ENCODE data around the gene MSH5. TPM values are rescaled to one million over a fixed set of nuclear protein-coding genes. Genes with fewer than 3 reads are reported as not detected.

MSH5 gene
- total RNA-seq, 4 donors from 2014 or later, result 7.8 to 13.8 (median 11.4) TPM

DNA sequence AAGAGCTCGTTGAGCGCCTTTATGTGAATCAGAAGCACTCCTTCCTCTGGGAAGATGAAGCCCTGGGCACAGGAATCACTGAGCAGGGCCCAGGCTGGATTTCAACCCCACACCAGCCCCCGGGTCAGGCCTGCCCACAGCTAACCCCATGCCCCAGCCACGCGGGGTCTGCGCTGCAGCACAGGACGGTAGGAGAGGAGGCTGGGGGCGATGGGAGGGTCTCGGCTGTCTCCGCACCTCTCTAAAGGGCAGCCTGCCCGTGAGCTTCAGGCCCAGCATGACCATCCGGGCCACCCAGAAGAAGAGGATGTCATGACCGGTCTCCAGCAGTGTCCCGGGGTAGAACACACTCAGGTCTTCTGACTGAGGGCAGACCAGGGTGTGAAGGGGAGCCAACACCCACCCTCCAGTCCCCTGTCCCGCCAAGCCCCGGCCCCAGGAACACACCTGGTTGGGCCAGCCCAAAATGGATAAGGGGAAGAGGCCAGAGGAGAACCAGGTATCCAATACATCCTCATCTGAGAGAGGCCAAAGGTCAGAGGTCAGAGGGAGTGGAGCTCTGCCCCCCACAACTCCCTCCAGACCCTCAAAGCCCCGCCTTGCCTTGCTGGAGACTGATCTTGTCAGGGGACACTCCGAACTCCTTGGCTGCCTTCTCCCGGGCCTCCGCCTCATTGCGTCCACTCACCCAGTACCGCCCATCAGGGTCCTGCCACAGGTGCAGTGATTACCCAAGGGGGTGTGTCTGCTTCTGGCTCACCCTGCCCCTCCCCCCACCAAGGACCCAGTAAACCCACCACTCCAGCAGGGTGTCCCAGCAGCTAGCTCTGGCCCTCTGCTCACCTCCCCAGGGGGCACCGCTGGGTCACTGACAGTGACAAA, 41.7 kb downstream of the MSH5 start:
- no peak for DNase-seq (ENCODE audit: low spot score in 2 of 2)

DNA sequence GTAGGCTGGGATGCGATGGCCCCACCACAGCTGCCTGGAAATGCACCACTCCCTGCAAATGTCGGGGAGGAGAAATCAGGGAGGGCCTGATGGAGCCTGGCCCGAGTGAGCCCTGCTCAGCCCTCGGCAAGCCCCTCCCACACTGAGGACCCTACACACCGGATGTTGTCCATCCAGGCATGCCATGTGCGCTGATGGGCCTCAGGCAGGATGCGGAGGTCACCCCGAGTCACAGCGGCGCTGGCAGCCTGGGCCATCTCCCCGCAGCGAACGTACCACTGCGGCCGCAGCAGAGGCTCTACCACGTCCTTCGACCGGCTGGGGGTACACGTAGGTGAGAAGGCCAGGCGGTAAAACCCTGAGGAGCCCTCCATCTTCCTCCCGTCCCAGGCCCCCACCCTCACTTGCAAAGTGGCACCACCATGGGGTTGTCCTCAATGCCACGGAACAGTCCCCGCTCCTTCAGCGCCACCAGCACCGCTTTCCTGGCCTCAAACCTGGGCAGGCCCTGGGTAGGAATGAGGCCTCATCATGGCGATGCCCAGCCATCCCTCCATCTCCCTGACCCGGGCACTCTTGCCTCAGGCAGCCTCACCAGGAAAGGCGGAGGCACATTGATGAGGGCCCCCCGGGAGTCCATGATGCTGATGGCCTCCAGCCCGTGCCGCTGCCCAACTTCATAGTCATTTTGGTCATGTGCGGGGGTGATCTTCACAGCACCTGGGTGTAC, 42.5 kb downstream of the MSH5 start:
- no peak overlapping the region for H3K4me3 ChIP-seq (ENCODE audit: low read depth, poor library complexity, severe bottlenecking)
- 94 to 95% methylated on average over 28 to 32 of the region's 32 CpGs for WGBS, 2 donors
- no peak for TF ChIP-seq POLR2A (IDR thresholded peaks at IDR 0.05)
- TF ChIP-seq, protein P1, sequence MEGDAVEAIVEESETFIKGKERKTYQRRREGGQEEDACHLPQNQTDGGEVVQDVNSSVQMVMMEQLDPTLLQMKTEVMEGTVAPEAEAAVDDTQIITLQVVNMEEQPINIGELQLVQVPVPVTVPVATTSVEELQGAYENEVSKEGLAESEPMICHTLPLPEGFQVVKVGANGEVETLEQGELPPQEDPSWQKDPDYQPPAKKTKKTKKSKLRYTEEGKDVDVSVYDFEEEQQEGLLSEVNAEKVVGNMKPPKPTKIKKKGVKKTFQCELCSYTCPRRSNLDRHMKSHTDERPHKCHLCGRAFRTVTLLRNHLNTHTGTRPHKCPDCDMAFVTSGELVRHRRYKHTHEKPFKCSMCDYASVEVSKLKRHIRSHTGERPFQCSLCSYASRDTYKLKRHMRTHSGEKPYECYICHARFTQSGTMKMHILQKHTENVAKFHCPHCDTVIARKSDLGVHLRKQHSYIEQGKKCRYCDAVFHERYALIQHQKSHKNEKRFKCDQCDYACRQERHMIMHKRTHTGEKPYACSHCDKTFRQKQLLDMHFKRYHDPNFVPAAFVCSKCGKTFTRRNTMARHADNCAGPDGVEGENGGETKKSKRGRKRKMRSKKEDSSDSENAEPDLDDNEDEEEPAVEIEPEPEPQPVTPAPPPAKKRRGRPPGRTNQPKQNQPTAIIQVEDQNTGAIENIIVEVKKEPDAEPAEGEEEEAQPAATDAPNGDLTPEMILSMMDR (IDR thresholded peaks at IDR 0.05), result no peak
- DNase-seq (ENCODE audit: low spot score in 2 of 2), result no peak
- intact Hi-C loops (cut with DNase I; ENCODE audit: low total_unique reads), result no loop called here

More for the DNA sequence above, 41.7 kb downstream of the MSH5 start:
- intact Hi-C loops (cut with DNase I; ENCODE audit: low total_unique reads), result no loop called here
- 94% methylated on average over 18 to 23 of the region's 23 CpGs for WGBS, 2 donors
- no peak overlapping the region for H3K4me3 ChIP-seq (ENCODE audit: low read depth, poor library complexity, severe bottlenecking)
- TF ChIP-seq, protein P1 (IDR thresholded peaks at IDR 0.05), result no peak
- TF ChIP-seq POLR2A (IDR thresholded peaks at IDR 0.05), result no peak

DNA sequence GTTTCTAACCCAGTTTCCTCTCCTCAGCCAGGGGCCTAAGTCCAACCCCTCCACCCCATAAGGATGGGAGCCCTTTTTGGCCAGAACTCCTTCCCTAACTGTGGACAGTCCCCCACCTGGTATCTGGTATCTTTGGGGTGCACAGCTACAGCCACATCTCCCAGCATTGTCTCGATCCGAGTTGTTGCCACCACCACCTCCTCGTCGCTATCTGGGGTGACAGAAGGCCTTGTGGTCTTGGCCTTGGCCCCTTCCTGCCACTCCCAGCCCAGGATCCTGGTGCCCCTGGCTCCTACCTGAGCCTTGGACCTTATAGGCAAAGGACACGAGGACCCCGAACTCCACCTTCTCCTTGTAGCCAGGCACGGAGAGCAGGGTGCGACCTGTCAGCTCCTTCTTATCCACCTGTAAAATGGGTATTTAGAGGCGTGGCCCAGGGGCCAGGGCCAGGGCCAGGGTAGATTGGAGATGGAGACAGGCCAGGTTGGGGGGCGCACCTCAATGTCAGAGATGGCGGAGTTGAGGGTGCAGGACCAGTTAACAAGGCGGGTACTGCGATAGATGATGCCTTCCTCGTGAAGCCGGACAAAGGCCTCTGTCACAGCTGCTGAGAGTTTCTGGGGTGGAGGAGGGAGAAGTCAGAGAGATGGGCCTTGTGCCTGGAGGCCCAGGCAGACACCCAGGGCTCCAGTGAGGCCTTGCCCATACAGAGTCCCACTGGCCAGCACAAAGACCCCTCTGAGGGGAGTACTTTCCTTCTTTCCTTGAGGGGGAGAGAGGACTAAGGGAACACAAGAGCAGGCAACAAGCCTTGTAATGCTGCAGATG, 44.5 kb downstream of the MSH5 start:
- DNase-seq (ENCODE audit: low spot score in 2 of 2), result no peak
- intact Hi-C loops (cut with DNase I; ENCODE audit: low total_unique reads), result no loop called here
- 94 to 97% methylated on average over 15 of the region's 15 CpGs for WGBS, 2 donors
- no peak for TF ChIP-seq POLR2A (IDR thresholded peaks at IDR 0.05)
- TF ChIP-seq, protein P1 (IDR thresholded peaks at IDR 0.05), result no peak
- no peak overlapping the region for H3K4me3 ChIP-seq (ENCODE audit: low read depth, poor library complexity, severe bottlenecking)

DNA sequence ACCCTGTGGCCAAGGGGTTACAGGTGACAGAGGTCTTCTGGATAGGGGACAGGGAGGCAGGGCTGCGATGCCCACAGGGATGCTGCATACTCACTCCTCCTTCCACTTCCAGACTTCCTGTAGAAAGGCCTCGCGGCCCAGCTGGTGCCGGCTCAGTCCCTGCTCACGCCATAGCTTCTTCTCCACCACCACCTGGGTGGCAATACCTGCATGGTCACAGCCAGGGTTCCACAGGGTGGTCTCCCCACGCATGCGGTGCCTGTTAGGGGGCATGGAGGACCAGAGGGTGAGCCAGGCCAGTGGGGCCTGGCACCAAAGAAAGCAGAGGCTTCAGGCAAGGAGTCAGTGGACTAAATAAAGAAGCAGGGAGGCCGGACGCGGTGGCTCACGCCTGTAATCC, 45.7 kb downstream of the MSH5 start:
- no peak overlapping the region for H3K4me3 ChIP-seq (ENCODE audit: low read depth, poor library complexity, severe bottlenecking)
- DNase-seq (ENCODE audit: low spot score in 2 of 2), result no peak
- intact Hi-C loops (cut with DNase I; ENCODE audit: low total_unique reads), result no loop called here
- TF ChIP-seq, protein P1 (IDR thresholded peaks at IDR 0.05), result no peak
- TF ChIP-seq POLR2A (IDR thresholded peaks at IDR 0.05), result no peak
- 94 to 98% methylated on average over 11 of the region's 11 CpGs for WGBS, 2 donors

DNA sequence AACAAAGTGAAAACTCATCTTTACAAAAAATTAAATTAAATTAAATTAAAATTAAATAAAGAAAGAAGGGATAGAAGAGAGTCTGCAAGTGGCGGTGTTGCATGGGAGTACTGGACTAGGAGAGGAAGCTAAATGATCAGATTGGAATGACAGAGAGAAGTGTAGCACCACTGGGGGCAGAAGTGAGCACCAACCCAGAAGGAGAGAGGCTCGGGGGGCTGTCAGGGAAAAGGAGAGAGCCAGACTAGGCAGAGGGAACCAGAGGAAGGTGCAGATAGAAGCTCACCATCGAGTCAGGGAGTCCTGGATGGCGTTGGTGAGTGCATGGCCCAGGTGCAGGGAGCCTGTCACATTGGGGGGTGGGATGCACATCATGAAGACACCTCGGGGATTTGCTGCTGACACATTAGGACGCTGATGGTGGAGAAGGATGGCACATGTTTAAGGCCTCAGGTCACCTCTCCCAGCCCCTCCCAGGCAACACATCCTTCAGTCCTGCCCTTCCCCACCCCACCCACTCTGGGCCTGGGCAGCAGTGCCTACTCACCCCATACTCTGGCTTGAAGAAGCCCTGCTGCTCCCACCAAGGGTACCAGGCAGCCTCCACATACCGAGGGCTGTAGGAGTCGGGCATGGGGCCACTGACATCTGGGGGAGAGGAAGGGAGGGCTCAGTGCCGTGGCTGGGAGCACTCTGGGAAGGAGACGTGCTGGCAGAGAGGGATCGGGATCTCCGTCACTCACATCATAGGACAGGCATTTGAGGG, 51.7 kb downstream of the MSH5 start:
- intact Hi-C loops (cut with DNase I; ENCODE audit: low total_unique reads), result no loop called here
- TF ChIP-seq, protein P1 (IDR thresholded peaks at IDR 0.05), result no peak
- TF ChIP-seq POLR2A (IDR thresholded peaks at IDR 0.05), result no peak
- 64 to 65% methylated on average over 12 of the region's 12 CpGs for WGBS, 2 donors
- DNase-seq (ENCODE audit: low spot score in 2 of 2), result no peak
- no peak overlapping the region for H3K4me3 ChIP-seq (ENCODE audit: low read depth, poor library complexity, severe bottlenecking)
